AG04450 (cell line): ENCODE results near the gene NPLOC4. TPM values are rescaled to one million over a fixed set of nuclear protein-coding genes. Genes with fewer than 3 reads are reported as not detected.

Source experiments
- CTCF ChIA-PET: fragments of 300-600, 350-600 bp; formaldehyde crosslinking; extraction: SDS; loops from one replicate; lab custom pipeline; 2022; ENCODE audit warnings: antibody characterized with exemption, inconsistent platforms; lab: Charles Lee
- POLR2A ChIA-PET: fragments of 350-600 bp; formaldehyde crosslinking; extraction: SDS; loops from one replicate; lab custom pipeline; 2021; ENCODE audit warnings: antibody characterized with exemption, inconsistent platforms; lab: Yijun Ruan, JAX
- DNase-seq: peaks from one replicate; pipeline ENCODE4 v3.0.0-alpha.2; 2011; ENCODE audit warnings: low read depth, low spot score
- H3K27ac ChIP-seq: one replicate; pipeline ENCODE4 v1.5.1; 2012; ENCODE audit warnings: low read depth, low read length, control low read depth
- H3K27me3 ChIP-seq: one replicate; pipeline ENCODE4 v1.6.0; 2012; ENCODE audit warnings: low read length; ENCODE audit not compliant: control insufficient read depth, insufficient read depth
- H3K4me3 ChIP-seq: 2 replicates; pipeline ENCODE4 v1.5.1; 2011; ENCODE audit warnings: mild to moderate bottlenecking, low read depth, low read length, control low read depth
- H3K9me3 ChIP-seq: 2 replicates; pipeline ENCODE4 v1.5.1; 2012; ENCODE audit warnings: low read length; ENCODE audit not compliant: control insufficient read depth, insufficient read depth
- polyA plus RNA-seq: library from polyadenylated mRNA; depleted of rRNA; stranded (reverse); fragments of >200 nt; gene quantifications from 2 replicates; pipeline ENCODE4 v1.2.3, GENCODE V29; 2011
- TF ChIP-seq, protein P1 (sequence below): IDR thresholded peaks from 2 replicates; pipeline ENCODE4 v1.5.1; 2011; ENCODE audit warnings: low read depth, low read length, control low read depth, inconsistent platforms

Gene NPLOC4
- polyA plus RNA-seq, 1 experiment, result 66.5 TPM

GRCh38 chr17:81514739-81515529, 122.0 kb downstream of the NPLOC4 start:
- CTCF ChIA-PET, result interaction anchor here (0.5 kb wide), 1 partner anchor 16 kb away, joined by 9 read pairs; no protein-coding TSS in a partner anchor
- TF ChIP-seq, protein P1, sequence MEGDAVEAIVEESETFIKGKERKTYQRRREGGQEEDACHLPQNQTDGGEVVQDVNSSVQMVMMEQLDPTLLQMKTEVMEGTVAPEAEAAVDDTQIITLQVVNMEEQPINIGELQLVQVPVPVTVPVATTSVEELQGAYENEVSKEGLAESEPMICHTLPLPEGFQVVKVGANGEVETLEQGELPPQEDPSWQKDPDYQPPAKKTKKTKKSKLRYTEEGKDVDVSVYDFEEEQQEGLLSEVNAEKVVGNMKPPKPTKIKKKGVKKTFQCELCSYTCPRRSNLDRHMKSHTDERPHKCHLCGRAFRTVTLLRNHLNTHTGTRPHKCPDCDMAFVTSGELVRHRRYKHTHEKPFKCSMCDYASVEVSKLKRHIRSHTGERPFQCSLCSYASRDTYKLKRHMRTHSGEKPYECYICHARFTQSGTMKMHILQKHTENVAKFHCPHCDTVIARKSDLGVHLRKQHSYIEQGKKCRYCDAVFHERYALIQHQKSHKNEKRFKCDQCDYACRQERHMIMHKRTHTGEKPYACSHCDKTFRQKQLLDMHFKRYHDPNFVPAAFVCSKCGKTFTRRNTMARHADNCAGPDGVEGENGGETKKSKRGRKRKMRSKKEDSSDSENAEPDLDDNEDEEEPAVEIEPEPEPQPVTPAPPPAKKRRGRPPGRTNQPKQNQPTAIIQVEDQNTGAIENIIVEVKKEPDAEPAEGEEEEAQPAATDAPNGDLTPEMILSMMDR, result no peak
- no peak for DNase-seq
- POLR2A ChIA-PET, result interaction anchor here (0.5 to 0.9 kb wide), 3 partner anchors 117 to 1248 kb away, joined by 3 to 4 read pairs (median 4); partner anchors contain the start of gene BAHCC1
- Histone ChIP-seq H3K27me3 (no peaks in the 10 kb centered on the region), H3K27ac (peak overlapping the region; percentile 98), H3K4me3 (peak overlapping the region; percentile 83), H3K9me3 (no peaks in the 10 kb centered on the region; the same call in 1 of the 2 replicates)

DNA sequence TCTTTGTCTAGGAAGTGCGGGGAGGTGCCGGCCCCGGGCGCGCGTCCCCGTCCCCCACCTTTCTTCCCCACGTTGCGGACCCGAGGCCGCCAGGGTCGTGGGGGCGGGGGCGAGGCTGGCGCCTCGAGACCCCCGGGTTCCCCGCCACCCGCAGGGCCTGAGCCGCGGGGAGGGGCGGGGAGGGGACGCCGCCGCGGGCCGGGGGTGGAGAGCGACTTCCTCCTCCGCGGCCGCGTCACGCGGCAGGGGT, 122.5 kb downstream of the NPLOC4 start:
- no peaks in the 10 kb centered on the region; the same call in 1 of the 2 replicates for H3K9me3 ChIP-seq
- peak overlapping the region; percentile 98 for H3K27ac ChIP-seq
- TF ChIP-seq, protein P1, result no peak
- H3K27me3 ChIP-seq, result no peaks in the 10 kb centered on the region
- no peak for DNase-seq
- peak overlapping the region; percentile 63 for H3K4me3 ChIP-seq
- ChIA-PET POLR2A (interaction anchor here (2.0 kb wide), 1 partner anchor 22 kb away, joined by 5 read pairs; no protein-coding TSS in a partner anchor), CTCF (no interaction called here)

DNA sequence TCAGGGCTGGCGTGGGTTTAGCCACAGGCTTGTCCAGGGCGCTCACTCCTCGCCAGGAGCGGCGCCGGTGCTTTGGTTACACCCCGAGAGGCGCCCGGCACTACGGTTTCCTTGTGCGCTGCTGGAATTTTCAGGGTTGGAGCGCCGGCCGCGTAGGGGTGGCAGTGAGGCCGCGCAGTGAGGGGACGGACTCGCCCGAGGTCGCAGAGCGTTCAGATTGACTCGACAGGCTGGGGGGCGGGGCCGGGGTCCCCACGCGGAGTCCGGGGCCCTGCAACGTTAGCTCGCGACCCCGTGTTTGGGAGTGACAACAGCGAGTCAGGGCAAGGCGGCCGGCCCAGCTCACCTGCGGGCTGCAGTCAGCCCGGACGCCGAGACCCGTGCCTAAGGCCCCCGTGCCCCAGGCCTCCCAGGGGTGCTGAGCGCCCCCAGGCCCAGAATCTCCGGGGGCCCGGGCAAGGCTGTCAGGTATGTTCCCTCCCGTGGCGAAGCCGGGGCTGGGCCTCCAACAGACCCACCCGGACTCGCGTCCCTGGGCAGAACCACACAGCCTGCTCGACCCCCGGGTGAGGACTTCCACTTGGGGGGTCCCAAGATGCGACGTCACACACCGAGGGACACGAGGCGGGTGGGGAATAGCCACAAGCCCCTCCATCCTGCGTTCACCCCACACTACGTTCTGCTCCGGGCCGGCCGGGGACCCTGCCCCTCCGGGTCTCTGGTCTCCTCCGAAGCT, 123.0 kb downstream of the NPLOC4 start:
- TF ChIP-seq, protein P1, result no peak
- no peak for DNase-seq
- Histone ChIP-seq H3K27ac (peak overlapping the region; percentile 98), H3K27me3 (no peaks in the 10 kb centered on the region), H3K9me3 (no peaks in the 10 kb centered on the region; the same call in 1 of the 2 replicates), H3K4me3 (peak overlapping the region; percentile 63)
- POLR2A ChIA-PET, result interaction anchor here (1.6 to 3.4 kb wide), 4 partner anchors 12 to 119 kb away, joined by 5 to 25 read pairs (median 9); partner anchors contain the start of gene BAHCC1
- CTCF ChIA-PET, result no interaction called here

DNA sequence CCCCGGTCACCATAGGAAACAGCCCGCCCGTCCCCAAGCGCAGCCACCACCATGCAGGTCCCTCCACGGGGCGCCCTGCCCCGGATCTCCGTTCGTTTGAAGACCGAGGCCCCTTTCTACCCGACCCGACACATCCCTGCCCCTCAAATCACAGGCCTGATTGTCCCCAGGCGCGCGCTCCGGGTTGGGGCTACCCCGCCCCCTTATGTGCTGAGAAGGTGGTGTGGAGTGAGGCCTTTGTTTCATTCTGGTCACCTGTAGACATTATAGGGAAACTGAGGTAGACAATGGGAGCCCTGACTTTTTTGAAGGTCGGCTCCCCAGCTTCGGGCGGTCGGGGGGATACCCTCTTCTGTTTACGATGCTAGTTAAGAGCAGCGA, 123.5 kb downstream of the NPLOC4 start:
- ChIA-PET CTCF (no interaction called here), POLR2A (interaction anchor here (0.6 to 3.4 kb wide), 6 partner anchors 11 to 118 kb away, joined by 4 to 25 read pairs (median 9); partner anchors contain the start of genes BAHCC1 and FAAP100)
- H3K27me3 ChIP-seq, result no peaks in the 10 kb centered on the region
- H3K27ac ChIP-seq, result peak overlapping the region; percentile 98
- H3K9me3 ChIP-seq, result no peaks in the 10 kb centered on the region; the same call in 1 of the 2 replicates
- H3K4me3 ChIP-seq, result peak overlapping the region; percentile 63
- TF ChIP-seq, protein P1, result no peak
- DNase-seq, result no peak
